Measurements from ENCODE around the gene ITGA3.

The ITGA3 gene

GRCh38 chr17:50072925-50073324, 17.0 kb downstream of the ITGA3 start:
- no peak overlapping the region for H3K27ac ChIP-seq (ENCODE audit: low read depth, low read length)
- no peak overlapping the region for H3K9ac ChIP-seq (ENCODE audit: low read depth, low read length)
- no peaks in the 10 kb centered on the region for H3K27me3 ChIP-seq (ENCODE audit: control insufficient read depth, insufficient read depth, low read length)
- H3K9me3 ChIP-seq (ENCODE audit: control insufficient read depth, insufficient read depth, low read length) = no peaks in the 10 kb centered on the region
- H3K4me3 ChIP-seq (ENCODE audit: low read depth, low read length) = no peak overlapping the region
- H3K4me1 ChIP-seq (ENCODE audit: control insufficient read depth, insufficient read depth, low read length) = no peaks in the 10 kb centered on the region
- H3K36me3 ChIP-seq (ENCODE audit: control insufficient read depth, insufficient read depth, low read length) = no peaks in the 10 kb centered on the region

- Histone ChIP-seq H3K9me3 (ENCODE audit: control insufficient read depth, insufficient read depth, low read length) (no peaks in the 10 kb centered on the region), H3K36me3 (ENCODE audit: control insufficient read depth, insufficient read depth, low read length) (no peaks in the 10 kb centered on the region), H3K27me3 (ENCODE audit: control insufficient read depth, insufficient read depth, low read length) (no peaks in the 10 kb centered on the region), H3K4me1 (ENCODE audit: control insufficient read depth, insufficient read depth, low read length) (no peaks in the 10 kb centered on the region), H3K27ac (ENCODE audit: low read depth, low read length) (no peak overlapping the region), H3K4me3 (ENCODE audit: low read depth, low read length) (no peak overlapping the region), H3K9ac (ENCODE audit: low read depth, low read length) (no peak overlapping the region)
Measured at GRCh38 chr17:50074227-50074626, 18.3 kb downstream of the ITGA3 start.

DNA sequence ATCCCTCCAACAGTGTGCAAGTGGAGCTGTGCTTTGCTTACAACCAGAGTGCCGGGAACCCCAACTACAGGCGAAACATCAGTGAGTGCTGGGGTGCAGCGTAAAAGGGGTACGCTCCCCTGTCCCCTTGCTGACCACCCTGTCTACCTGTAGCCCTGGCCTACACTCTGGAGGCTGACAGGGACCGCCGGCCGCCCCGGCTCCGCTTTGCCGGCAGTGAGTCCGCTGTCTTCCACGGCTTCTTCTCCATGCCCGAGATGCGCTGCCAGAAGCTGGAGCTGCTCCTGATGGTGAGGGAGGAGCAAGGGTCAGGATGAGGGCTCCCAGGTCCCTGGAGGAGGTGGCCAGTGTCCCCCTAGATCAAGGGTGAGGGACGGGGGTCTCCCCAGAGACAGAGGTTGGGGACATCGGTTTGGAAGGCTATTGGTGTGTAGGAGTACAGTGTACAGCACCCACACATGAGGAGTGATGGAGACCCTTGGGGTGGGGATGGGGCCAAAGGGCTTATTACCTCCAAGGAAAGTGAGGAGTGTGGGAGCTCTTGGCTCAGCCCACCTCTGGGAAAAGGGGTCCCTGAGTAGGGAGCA, 19.6 kb downstream of the ITGA3 start:
- H3K36me3 ChIP-seq (ENCODE audit: control insufficient read depth, insufficient read depth, low read length) = no peaks in the 10 kb centered on the region
- H3K27ac ChIP-seq (ENCODE audit: low read depth, low read length) = no peak overlapping the region
- H3K4me1 ChIP-seq (ENCODE audit: control insufficient read depth, insufficient read depth, low read length) = no peaks in the 10 kb centered on the region
- H3K9me3 ChIP-seq (ENCODE audit: control insufficient read depth, insufficient read depth, low read length) = no peaks in the 10 kb centered on the region
- no peak overlapping the region for H3K9ac ChIP-seq (ENCODE audit: low read depth, low read length)
- H3K27me3 ChIP-seq (ENCODE audit: control insufficient read depth, insufficient read depth, low read length) = no peaks in the 10 kb centered on the region
- H3K4me3 ChIP-seq (ENCODE audit: low read depth, low read length) = no peak overlapping the region

- Histone ChIP-seq H3K9me3 (ENCODE audit: control insufficient read depth, insufficient read depth, low read length) (no peaks in the 10 kb centered on the region), H3K9ac (ENCODE audit: low read depth, low read length) (no peak overlapping the region), H3K4me1 (ENCODE audit: control insufficient read depth, insufficient read depth, low read length) (no peaks in the 10 kb centered on the region), H3K4me3 (ENCODE audit: low read depth, low read length) (no peak overlapping the region), H3K27me3 (ENCODE audit: control insufficient read depth, insufficient read depth, low read length) (no peaks in the 10 kb centered on the region), H3K36me3 (ENCODE audit: control insufficient read depth, insufficient read depth, low read length) (no peaks in the 10 kb centered on the region), H3K27ac (ENCODE audit: low read depth, low read length) (no peak overlapping the region)
Measured at GRCh38 chr17:50076221-50076590, 20.3 kb downstream of the ITGA3 start.

- H3K4me3 ChIP-seq (ENCODE audit: low read depth, low read length) = no peak overlapping the region
- H3K27me3 ChIP-seq (ENCODE audit: control insufficient read depth, insufficient read depth, low read length) = no peaks in the 10 kb centered on the region
- no peak overlapping the region for H3K9ac ChIP-seq (ENCODE audit: low read depth, low read length)
- H3K4me1 ChIP-seq (ENCODE audit: control insufficient read depth, insufficient read depth, low read length) = no peaks in the 10 kb centered on the region
- no peak overlapping the region for H3K27ac ChIP-seq (ENCODE audit: low read depth, low read length)
- H3K36me3 ChIP-seq (ENCODE audit: control insufficient read depth, insufficient read depth, low read length) = no peaks in the 10 kb centered on the region
- H3K9me3 ChIP-seq (ENCODE audit: control insufficient read depth, insufficient read depth, low read length) = no peaks in the 10 kb centered on the region
Measured at GRCh38 chr17:50076591-50077235, 20.8 kb downstream of the ITGA3 start.

DNA sequence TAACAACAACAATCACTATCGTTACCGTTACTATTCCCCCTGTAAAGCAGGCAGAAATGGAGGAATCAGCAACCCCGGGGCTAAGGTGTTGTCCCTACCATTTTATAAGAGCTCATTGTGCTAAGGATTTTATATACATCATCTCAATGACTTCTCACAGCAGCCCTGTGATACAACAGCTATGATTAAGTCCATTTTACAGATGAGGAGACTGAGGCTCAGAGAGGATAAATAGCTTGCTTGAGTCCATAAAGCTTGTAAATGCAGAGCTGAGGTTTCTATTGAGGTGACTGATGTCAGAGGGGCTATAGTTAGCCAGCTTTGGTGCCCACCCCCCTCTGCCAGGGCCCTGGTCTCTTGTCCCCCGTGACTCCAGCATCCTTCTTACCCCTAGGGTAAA, 22.5 kb downstream of the ITGA3 start:
- Histone ChIP-seq H3K9me3 (ENCODE audit: control insufficient read depth, insufficient read depth, low read length) (no peaks in the 10 kb centered on the region), H3K27ac (ENCODE audit: low read depth, low read length) (no peak overlapping the region), H3K27me3 (ENCODE audit: control insufficient read depth, insufficient read depth, low read length) (no peaks in the 10 kb centered on the region), H3K4me3 (ENCODE audit: low read depth, low read length) (no peak overlapping the region), H3K36me3 (ENCODE audit: control insufficient read depth, insufficient read depth, low read length) (no peaks in the 10 kb centered on the region), H3K9ac (ENCODE audit: low read depth, low read length) (no peak overlapping the region), H3K4me1 (ENCODE audit: control insufficient read depth, insufficient read depth, low read length) (no peaks in the 10 kb centered on the region)

GRCh38 chr17:50079334-50080095, 23.6 kb downstream of the ITGA3 start:
- H3K4me1 ChIP-seq (ENCODE audit: control insufficient read depth, insufficient read depth, low read length) = no peaks in the 10 kb centered on the region
- no peak overlapping the region for H3K9ac ChIP-seq (ENCODE audit: low read depth, low read length)
- H3K27me3 ChIP-seq (ENCODE audit: control insufficient read depth, insufficient read depth, low read length) = no peaks in the 10 kb centered on the region
- no peak overlapping the region for H3K27ac ChIP-seq (ENCODE audit: low read depth, low read length)
- no peaks in the 10 kb centered on the region for H3K9me3 ChIP-seq (ENCODE audit: control insufficient read depth, insufficient read depth, low read length)
- H3K36me3 ChIP-seq (ENCODE audit: control insufficient read depth, insufficient read depth, low read length) = no peaks in the 10 kb centered on the region
- no peak overlapping the region for H3K4me3 ChIP-seq (ENCODE audit: low read depth, low read length)

DNA sequence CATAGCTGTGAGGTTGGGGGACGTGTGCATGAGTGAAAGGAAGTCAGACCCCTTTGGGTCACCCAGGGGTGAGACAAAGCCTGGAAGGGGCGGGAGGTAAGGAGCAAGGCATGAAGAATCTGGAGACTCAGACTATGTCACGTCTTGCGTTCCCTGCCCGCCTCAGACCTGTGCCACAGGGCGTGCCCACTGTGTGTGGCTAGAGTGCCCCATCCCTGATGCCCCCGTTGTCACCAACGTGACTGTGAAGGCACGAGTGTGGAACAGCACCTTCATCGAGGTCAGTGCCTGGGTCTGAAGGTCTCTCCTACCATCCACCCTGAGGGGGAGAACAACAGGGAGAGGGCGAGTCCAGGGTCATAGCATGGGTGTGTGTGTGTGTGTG, 24.2 kb downstream of the ITGA3 start:
- H3K9ac ChIP-seq (ENCODE audit: low read depth, low read length) = no peak overlapping the region
- no peaks in the 10 kb centered on the region for H3K27me3 ChIP-seq (ENCODE audit: control insufficient read depth, insufficient read depth, low read length)
- no peaks in the 10 kb centered on the region for H3K36me3 ChIP-seq (ENCODE audit: control insufficient read depth, insufficient read depth, low read length)
- H3K4me1 ChIP-seq (ENCODE audit: control insufficient read depth, insufficient read depth, low read length) = no peaks in the 10 kb centered on the region
- no peak overlapping the region for H3K4me3 ChIP-seq (ENCODE audit: low read depth, low read length)
- no peaks in the 10 kb centered on the region for H3K9me3 ChIP-seq (ENCODE audit: control insufficient read depth, insufficient read depth, low read length)
- no peak overlapping the region for H3K27ac ChIP-seq (ENCODE audit: low read depth, low read length)

- H3K36me3 ChIP-seq (ENCODE audit: control insufficient read depth, insufficient read depth, low read length) = no peaks in the 10 kb centered on the region
- H3K27ac ChIP-seq (ENCODE audit: low read depth, low read length) = no peak overlapping the region
- H3K27me3 ChIP-seq (ENCODE audit: control insufficient read depth, insufficient read depth, low read length) = no peaks in the 10 kb centered on the region
- H3K4me3 ChIP-seq (ENCODE audit: low read depth, low read length) = no peak overlapping the region
- H3K4me1 ChIP-seq (ENCODE audit: control insufficient read depth, insufficient read depth, low read length) = no peaks in the 10 kb centered on the region
- H3K9ac ChIP-seq (ENCODE audit: low read depth, low read length) = no peak overlapping the region
- H3K9me3 ChIP-seq (ENCODE audit: control insufficient read depth, insufficient read depth, low read length) = no peaks in the 10 kb centered on the region
Measured at GRCh38 chr17:50080827-50081226, 24.9 kb downstream of the ITGA3 start.

- Histone ChIP-seq H3K36me3 (ENCODE audit: control insufficient read depth, insufficient read depth, low read length) (no peaks in the 10 kb centered on the region), H3K27ac (ENCODE audit: low read depth, low read length) (no peak overlapping the region), H3K9ac (ENCODE audit: low read depth, low read length) (no peak overlapping the region), H3K4me1 (ENCODE audit: control insufficient read depth, insufficient read depth, low read length) (no peaks in the 10 kb centered on the region), H3K27me3 (ENCODE audit: control insufficient read depth, insufficient read depth, low read length) (no peaks in the 10 kb centered on the region), H3K4me3 (ENCODE audit: low read depth, low read length) (no peak overlapping the region), H3K9me3 (ENCODE audit: control insufficient read depth, insufficient read depth, low read length) (no peaks in the 10 kb centered on the region)
Measured at GRCh38 chr17:50081757-50082156, 25.8 kb downstream of the ITGA3 start.

DNA sequence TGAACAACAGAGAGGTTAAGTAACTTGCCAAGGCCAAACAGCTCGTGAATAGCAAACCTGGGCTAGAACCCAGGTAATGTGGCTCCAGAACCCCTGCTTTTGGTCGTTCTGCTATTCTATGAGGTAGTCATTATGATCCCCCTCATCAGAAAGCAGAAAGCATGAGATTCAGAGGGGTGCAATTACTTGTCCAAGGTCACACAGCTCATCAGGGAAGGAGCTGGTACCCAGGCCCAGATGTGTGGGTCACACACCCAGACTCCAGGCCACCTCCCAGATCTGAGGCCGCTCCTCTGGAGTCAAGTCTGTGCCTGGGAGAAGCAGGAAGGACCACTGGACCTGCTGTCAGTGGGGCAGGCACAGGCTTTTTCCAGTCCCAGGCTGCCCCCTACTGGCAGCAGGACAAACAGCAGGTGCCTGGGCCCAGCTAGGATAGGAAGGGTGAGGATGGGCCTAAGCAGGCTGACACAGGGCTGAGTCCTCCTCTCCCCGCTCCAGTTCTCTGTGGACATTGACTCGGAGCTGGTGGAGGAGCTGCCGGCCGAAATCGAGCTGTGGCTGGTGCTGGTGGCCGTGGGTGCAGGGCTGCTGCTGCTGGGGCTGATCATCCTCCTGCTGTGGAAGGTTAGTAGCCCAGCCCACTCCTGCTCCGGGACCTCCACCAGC, 31.5 kb downstream of the ITGA3 start:
- no peak overlapping the region for H3K27ac ChIP-seq (ENCODE audit: low read depth, low read length)
- H3K4me3 ChIP-seq (ENCODE audit: low read depth, low read length) = no peak overlapping the region
- H3K9me3 ChIP-seq (ENCODE audit: control insufficient read depth, insufficient read depth, low read length) = no peaks in the 10 kb centered on the region
- H3K36me3 ChIP-seq (ENCODE audit: control insufficient read depth, insufficient read depth, low read length) = no peaks in the 10 kb centered on the region
- no peaks in the 10 kb centered on the region for H3K27me3 ChIP-seq (ENCODE audit: control insufficient read depth, insufficient read depth, low read length)
- no peaks in the 10 kb centered on the region for H3K4me1 ChIP-seq (ENCODE audit: control insufficient read depth, insufficient read depth, low read length)
- no peak overlapping the region for H3K9ac ChIP-seq (ENCODE audit: low read depth, low read length)
